ENCODE data around the gene NBPF1. TPM values are rescaled to one million over a fixed set of nuclear protein-coding genes. Genes with fewer than 3 reads are reported as not detected.

Gene NBPF1
- total RNA-seq, 1 experiment from 2014 or later: 46.0 TPM

GRCh38 chr1:16605532-16606505 is 7.5 kb downstream of the NBPF1 start:
- intact Hi-C loops (cut with micrococcal nuclease): no loop called here
- H3K36me3 ChIP-seq (ENCODE audit: control insufficient read depth in 1 of 2, insufficient read depth in 2 of 2, low read length in 2 of 2): peaks cover 31 to 32% of the 10 kb centered on the region in 2 experiments
- H3K79me2 ChIP-seq (ENCODE audit: insufficient read depth, low read length): peaks cover 14% of the 10 kb centered on the region
- H3K27ac ChIP-seq (ENCODE audit: low read depth, low read length): no peak overlapping the region
- DNase-seq (ENCODE audit: low read depth, low spot score) (no peak), ATAC-seq (no peak)
- ChIA-PET POLR2A (no interaction called here), CTCF (interaction anchor here (1.6 to 2.0 kb wide), 2 partner anchors 15 to 19 kb away, joined by 3 to 8 read pairs; no protein-coding TSS in a partner anchor), RAD21 (ENCODE audit: low non-redundant PET in 1 of 2, low total read pairs in 2 of 2, uncharacterized antibody in 2 of 2, unreplicated experiment in 2 of 2) (no interaction called here)
- H3K4me1 ChIP-seq (ENCODE audit: control insufficient read depth in 1 of 2, insufficient read depth in 2 of 2, low read length in 2 of 2): no peaks in the 10 kb centered on the region
- no peak overlapping the region for H2AFZ ChIP-seq (ENCODE audit: low read depth, low read length, poor library complexity, severe bottlenecking)
- no peaks in the 10 kb centered on the region for H3K27me3 ChIP-seq (ENCODE audit: insufficient read depth, low read length)
- no peak overlapping the region for H3K9ac ChIP-seq (ENCODE audit: low read length)
- H3K4me2 ChIP-seq (ENCODE audit: low read length): no peak overlapping the region
- no peak overlapping the region for H3K4me3 ChIP-seq (replicated peaks in 1 of 2; ENCODE audit: low read depth in 1 of 2, low read length in 2 of 2)
- no peaks in the 10 kb centered on the region for H4K20me1 ChIP-seq (ENCODE audit: insufficient read depth)
- H3K9me2 ChIP-seq (ENCODE audit: insufficient read depth): no peaks in the 10 kb centered on the region
- no TSS peak for BruUV-seq (replicated peaks)
- H3K9me3 ChIP-seq (ENCODE audit: control insufficient read depth in 1 of 2, insufficient read depth in 1 of 2, low read depth in 1 of 2, low read length in 2 of 2): no peaks in the 10 kb centered on the region
- TF ChIP-seq POLR2AphosphoS5 (IDR thresholded peaks at IDR 0.05; ENCODE audit: low read depth, low read length) (no peak), CTCF (IDR thresholded peaks at IDR 0.05 in 2 of 3, conservative IDR thresholded peaks at IDR 0.05 in 1 of 3; ENCODE audit: borderline replicate concordance in 1 of 3, insufficient read depth in 1 of 3, low read depth in 2 of 3, low read length in 2 of 3) (no peak), CEBPB (IDR thresholded peaks at IDR 0.05; ENCODE audit: low read depth) (no peak), CBX3 (IDR thresholded peaks at IDR 0.05; ENCODE audit: low read depth) (no peak), MAX (IDR thresholded peaks at IDR 0.05) (no peak), POLR2A (IDR thresholded peaks at IDR 0.05; ENCODE audit: borderline replicate concordance, extremely low read depth, insufficient read depth, insufficient read length) (no peak), ELF1 (IDR thresholded peaks at IDR 0.05; ENCODE audit: borderline replicate concordance, low read depth) (no peak), JUND (IDR thresholded peaks at IDR 0.05) (no peak), RAD21 (IDR thresholded peaks at IDR 0.05; ENCODE audit: low read depth) (no peak), ATF3 (IDR thresholded peaks at IDR 0.05) (no peak), ZNF274 (IDR thresholded peaks at IDR 0.05; ENCODE audit: low read depth, low read length) (no peak), SRF (IDR thresholded peaks at IDR 0.05; ENCODE audit: low read depth) (no peak), EGR1 (IDR thresholded peaks at IDR 0.05; ENCODE audit: low read depth) (no peak), YY1 (IDR thresholded peaks at IDR 0.05; ENCODE audit: extremely low read depth, insufficient replicate concordance, low read depth, low read length) (no peak), REST (IDR thresholded peaks at IDR 0.05; ENCODE audit: low read depth) (no peak), EZH2phosphoT487 (IDR thresholded peaks at IDR 0.05; ENCODE audit: borderline replicate concordance) (no peak), SP1 (IDR thresholded peaks at IDR 0.05; ENCODE audit: low read depth) (no peak)
